HepG2 (cell line): Measurements from ENCODE around the gene FAM234B. TPM values are rescaled to one million over a fixed set of nuclear protein-coding genes. Genes with fewer than 3 reads are reported as not detected.

Experiments used
- ARNTL ChIP-seq: sonication (generic); formaldehyde crosslinking; IDR thresholded peaks from 2 replicates; pipeline ENCODE4 v1.4.0; 2020; ENCODE audit warnings: mild to moderate bottlenecking, missing genetic modification reagents
- CBFB ChIP-seq: sonication (generic); formaldehyde crosslinking; IDR thresholded peaks from 2 replicates; pipeline ENCODE4 v1.4.0; 2020; ENCODE audit warnings: missing genetic modification reagents
- ETV5 ChIP-seq: IDR thresholded peaks from 2 replicates; pipeline ENCODE4 v1.6.1; 2018; ENCODE audit warnings: missing biosample characterization, missing genetic modification reagents, inconsistent platforms, borderline replicate concordance
- HNRNPUL1 ChIP-seq: fragments of 200-400 bp; formaldehyde crosslinking; IDR thresholded peaks from 2 replicates; pipeline ENCODE4 v1.6.1; 2017; ENCODE audit warnings: low read depth, mild to moderate bottlenecking, low read length, moderate library complexity
- MXD3 ChIP-seq: IDR thresholded peaks from 2 replicates; pipeline ENCODE4 v1.6.1; 2016; ENCODE audit warnings: mild to moderate bottlenecking, missing biosample characterization, missing genetic modification reagents
- MYNN ChIP-seq: sonication (generic); formaldehyde crosslinking; IDR thresholded peaks from 2 replicates; pipeline ENCODE4 v1.4.0; 2020; ENCODE audit warnings: mild to moderate bottlenecking, low read depth, missing genetic modification reagents
- NR2F6 ChIP-seq, 2 experiments: IDR thresholded peaks; 2 replicates each; pipeline ENCODE4 v1.6.1; 2016; ENCODE audit warnings: antibody characterized with exemption in 1 of 2, mild to moderate bottlenecking in 1 of 2
- POLR2AphosphoS5 ChIP-seq: IDR thresholded peaks from 2 replicates; pipeline ENCODE4 v1.6.1; 2012; ENCODE audit warnings: low read depth, low read length
- RNF2 ChIP-seq: fragments of 450-650 bp; conservative IDR thresholded peaks from 2 replicates; pipeline ENCODE4 v1.6.1; 2016; ENCODE audit warnings: low read depth
- ZBTB1 ChIP-seq: sonication (generic); formaldehyde crosslinking; IDR thresholded peaks from 2 replicates; pipeline ENCODE4 v1.4.0; 2020; ENCODE audit warnings: missing genetic modification reagents, borderline replicate concordance
- ZBTB14 ChIP-seq: sonication (generic); formaldehyde crosslinking; IDR thresholded peaks from 2 replicates; pipeline ENCODE4 v1.4.0; 2020; ENCODE audit warnings: missing genetic modification reagents
- ZFY ChIP-seq: sonication (generic); formaldehyde crosslinking; IDR thresholded peaks from 2 replicates; pipeline ENCODE4 v1.4.0; 2020; ENCODE audit warnings: missing genetic modification reagents
- ZNF124 ChIP-seq: sonication (generic); formaldehyde crosslinking; IDR thresholded peaks from 2 replicates; pipeline ENCODE4 v1.4.0; 2020; ENCODE audit warnings: missing genetic modification reagents
- ZNF260 ChIP-seq: sonication (generic); formaldehyde crosslinking; IDR thresholded peaks from 2 replicates; pipeline ENCODE4 v1.4.0; 2020; ENCODE audit warnings: missing genetic modification reagents, low read depth, mild to moderate bottlenecking, borderline replicate concordance
- ZNF598 ChIP-seq: sonication (generic); formaldehyde crosslinking; IDR thresholded peaks from 2 replicates; pipeline ENCODE4 v1.5.1; 2020; ENCODE audit warnings: mild to moderate bottlenecking, missing genetic modification reagents, borderline replicate concordance
- polyA plus RNA-seq, 8 experiments: library from polyadenylated mRNA; depleted of rRNA in 3 of 8; stranded (reverse) in 7 of 8; unstranded in 1 of 8; fragments of >200 nt; fragmentation: Illumina TruSeq in 4 of 8; extraction: Trizol in 4 of 8; gene quantifications; 2 replicates each; pipeline versions ENCODE4 v1.2.1 to v1.2.3, GENCODE V29; 2011 to 2016; ENCODE audit warnings: low read depth in 4 of 8, missing spikeins in 1 of 8, mixed read lengths in 1 of 8; ENCODE audit not compliant: insufficient read depth in 1 of 8
- total RNA-seq, 5 experiments: library from RNA; depleted of rRNA; stranded (reverse); fragments of >200 nt; fragmentation: Illumina TruSeq; extraction: Trizol; gene quantifications; 2 replicates each; pipeline ENCODE4 v1.2.3, GENCODE V29; 2016; ENCODE audit warnings: low read depth in 1 of 5
- TF ChIP-seq, protein P1 (sequence below): sonication (generic); formaldehyde crosslinking; IDR thresholded peaks from 2 replicates; pipeline ENCODE4 v1.9.0; 2021; ENCODE audit warnings: mild to moderate bottlenecking, missing genetic modification reagents
- TF ChIP-seq, protein P2 (sequence below): sonication (generic); formaldehyde crosslinking; IDR thresholded peaks from 2 replicates; pipeline ENCODE4 v1.4.0; 2020; ENCODE audit warnings: missing genetic modification reagents, mild to moderate bottlenecking, borderline replicate concordance

Gene FAM234B
- total and polyA plus RNA-seq, 2 of the 13 experiments (the other 11 are each of a cell fraction or from before 2014, with no cell fraction given), result 7.8 to 13.8 TPM

DNA sequence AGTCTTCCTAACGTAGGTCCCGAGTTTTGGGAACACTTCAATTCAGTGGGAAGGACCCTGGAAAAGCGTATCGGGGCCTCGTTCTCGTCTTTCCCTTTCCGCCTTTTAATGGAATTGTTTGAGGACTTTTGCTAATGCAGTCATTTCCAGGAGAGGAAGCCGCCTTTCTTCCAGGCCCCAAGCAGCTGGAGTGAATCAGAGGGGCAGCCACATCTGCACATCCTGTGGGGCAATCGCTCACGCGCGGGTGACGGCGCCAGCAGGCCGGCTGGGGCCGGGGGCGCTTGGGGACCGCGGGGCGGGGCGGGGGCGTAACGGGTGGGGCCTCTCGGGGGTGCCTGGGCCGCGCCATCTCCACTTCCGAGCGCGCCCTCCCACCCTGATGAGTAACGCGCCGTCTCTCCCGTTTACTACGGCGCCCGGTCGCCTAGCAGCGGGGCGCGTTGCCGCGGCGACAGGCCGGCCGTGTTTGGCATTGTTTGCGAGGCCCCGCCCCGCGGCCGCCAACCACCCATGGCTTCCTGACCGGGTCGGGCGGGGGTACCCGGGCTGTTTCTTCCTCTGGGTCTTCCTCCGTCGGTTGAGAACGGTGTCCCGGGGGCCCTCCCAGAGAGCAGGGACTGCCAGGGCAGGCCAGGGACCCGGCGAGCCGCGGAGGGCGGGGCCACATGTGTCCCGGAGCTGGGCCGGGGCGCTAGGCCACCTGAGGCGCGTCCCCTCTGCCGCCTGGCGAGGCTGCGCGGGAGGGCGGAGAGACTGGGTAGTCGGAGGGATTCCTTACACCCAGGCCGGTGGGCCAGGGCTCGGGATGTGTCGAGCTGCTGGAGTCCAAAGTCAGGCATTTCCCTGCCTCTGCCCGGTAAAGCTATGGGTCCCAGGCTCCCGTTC, 56.9 kb downstream of the FAM234B start (continued):
- TF ChIP-seq MYNN (CRISPR knock-in tag), result peak; percentile 80; the same call in 1 of the 2 replicates
- TF ChIP-seq ZFY (CRISPR knock-in tag), result 0 out of 2 replicates have a peak, but pooled peaks have one; percentile 48
- TF ChIP-seq, protein P1, sequence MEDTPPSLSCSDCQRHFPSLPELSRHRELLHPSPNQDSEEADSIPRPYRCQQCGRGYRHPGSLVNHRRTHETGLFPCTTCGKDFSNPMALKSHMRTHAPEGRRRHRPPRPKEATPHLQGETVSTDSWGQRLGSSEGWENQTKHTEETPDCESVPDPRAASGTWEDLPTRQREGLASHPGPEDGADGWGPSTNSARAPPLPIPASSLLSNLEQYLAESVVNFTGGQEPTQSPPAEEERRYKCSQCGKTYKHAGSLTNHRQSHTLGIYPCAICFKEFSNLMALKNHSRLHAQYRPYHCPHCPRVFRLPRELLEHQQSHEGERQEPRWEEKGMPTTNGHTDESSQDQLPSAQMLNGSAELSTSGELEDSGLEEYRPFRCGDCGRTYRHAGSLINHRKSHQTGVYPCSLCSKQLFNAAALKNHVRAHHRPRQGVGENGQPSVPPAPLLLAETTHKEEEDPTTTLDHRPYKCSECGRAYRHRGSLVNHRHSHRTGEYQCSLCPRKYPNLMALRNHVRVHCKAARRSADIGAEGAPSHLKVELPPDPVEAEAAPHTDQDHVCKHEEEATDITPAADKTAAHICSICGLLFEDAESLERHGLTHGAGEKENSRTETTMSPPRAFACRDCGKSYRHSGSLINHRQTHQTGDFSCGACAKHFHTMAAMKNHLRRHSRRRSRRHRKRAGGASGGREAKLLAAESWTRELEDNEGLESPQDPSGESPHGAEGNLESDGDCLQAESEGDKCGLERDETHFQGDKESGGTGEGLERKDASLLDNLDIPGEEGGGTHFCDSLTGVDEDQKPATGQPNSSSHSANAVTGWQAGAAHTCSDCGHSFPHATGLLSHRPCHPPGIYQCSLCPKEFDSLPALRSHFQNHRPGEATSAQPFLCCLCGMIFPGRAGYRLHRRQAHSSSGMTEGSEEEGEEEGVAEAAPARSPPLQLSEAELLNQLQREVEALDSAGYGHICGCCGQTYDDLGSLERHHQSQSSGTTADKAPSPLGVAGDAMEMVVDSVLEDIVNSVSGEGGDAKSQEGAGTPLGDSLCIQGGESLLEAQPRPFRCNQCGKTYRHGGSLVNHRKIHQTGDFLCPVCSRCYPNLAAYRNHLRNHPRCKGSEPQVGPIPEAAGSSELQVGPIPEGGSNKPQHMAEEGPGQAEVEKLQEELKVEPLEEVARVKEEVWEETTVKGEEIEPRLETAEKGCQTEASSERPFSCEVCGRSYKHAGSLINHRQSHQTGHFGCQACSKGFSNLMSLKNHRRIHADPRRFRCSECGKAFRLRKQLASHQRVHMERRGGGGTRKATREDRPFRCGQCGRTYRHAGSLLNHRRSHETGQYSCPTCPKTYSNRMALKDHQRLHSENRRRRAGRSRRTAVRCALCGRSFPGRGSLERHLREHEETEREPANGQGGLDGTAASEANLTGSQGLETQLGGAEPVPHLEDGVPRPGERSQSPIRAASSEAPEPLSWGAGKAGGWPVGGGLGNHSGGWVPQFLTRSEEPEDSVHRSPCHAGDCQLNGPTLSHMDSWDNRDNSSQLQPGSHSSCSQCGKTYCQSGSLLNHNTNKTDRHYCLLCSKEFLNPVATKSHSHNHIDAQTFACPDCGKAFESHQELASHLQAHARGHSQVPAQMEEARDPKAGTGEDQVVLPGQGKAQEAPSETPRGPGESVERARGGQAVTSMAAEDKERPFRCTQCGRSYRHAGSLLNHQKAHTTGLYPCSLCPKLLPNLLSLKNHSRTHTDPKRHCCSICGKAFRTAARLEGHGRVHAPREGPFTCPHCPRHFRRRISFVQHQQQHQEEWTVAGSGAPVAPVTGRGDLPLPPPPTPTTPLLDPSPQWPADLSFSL, result no peak
- TF ChIP-seq MXD3 (CRISPR knock-in tag), result no peak
- TF ChIP-seq RNF2, result peak; percentile 21
- 0 out of 2 replicates have a peak, but pooled peaks have one; percentile 26 for TF ChIP-seq ZNF598 (CRISPR knock-in tag)
- TF ChIP-seq POLR2AphosphoS5, result no peak
- no peak for TF ChIP-seq HNRNPUL1
- no peak for TF ChIP-seq CBFB (CRISPR knock-in tag)
- no peak for TF ChIP-seq ARNTL (CRISPR knock-in tag)
- TF ChIP-seq ZBTB1 (CRISPR knock-in tag), result no peak
- no peak for TF ChIP-seq ZNF260
- no peak for TF ChIP-seq ETV5 (CRISPR knock-in tag)
- no peak for TF ChIP-seq ZNF124 (CRISPR knock-in tag)
- TF ChIP-seq, protein P2, sequence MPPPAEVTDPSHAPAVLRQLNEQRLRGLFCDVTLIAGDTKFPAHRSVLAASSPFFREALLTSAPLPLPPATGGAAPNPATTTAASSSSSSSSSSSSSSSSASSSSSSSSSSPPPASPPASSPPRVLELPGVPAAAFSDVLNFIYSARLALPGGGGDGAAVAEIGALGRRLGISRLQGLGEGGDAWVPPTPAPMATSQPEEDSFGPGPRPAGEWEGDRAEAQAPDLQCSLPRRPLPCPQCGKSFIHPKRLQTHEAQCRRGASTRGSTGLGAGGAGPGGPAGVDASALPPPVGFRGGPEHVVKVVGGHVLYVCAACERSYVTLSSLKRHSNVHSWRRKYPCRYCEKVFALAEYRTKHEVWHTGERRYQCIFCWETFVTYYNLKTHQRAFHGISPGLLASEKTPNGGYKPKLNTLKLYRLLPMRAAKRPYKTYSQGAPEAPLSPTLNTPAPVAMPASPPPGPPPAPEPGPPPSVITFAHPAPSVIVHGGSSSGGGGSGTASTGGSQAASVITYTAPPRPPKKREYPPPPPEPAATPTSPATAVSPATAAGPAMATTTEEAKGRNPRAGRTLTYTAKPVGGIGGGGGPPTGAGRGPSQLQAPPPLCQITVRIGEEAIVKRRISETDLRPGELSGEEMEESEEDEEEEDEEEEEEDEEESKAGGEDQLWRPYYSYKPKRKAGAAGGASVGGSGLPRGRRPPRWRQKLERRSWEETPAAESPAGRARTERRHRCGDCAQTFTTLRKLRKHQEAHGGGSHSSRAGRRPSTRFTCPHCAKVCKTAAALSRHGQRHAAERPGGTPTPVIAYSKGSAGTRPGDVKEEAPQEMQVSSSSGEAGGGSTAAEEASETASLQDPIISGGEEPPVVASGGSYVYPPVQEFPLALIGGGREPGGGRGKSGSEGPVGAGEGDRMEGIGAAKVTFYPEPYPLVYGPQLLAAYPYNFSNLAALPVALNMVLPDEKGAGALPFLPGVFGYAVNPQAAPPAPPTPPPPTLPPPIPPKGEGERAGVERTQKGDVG (CRISPR knock-in tag), result 0 out of 2 replicates have a peak, but pooled peaks have one; percentile 24
- peak; percentile 44; the same call in 1 of the 2 replicates for TF ChIP-seq ZBTB14 (CRISPR knock-in tag)
- TF ChIP-seq NR2F6 (IDR thresholded peaks at IDR 0.05), result no peak
- TF ChIP-seq NR2F6 (CRISPR knock-in tag; IDR thresholded peaks at IDR 0.05), result no peak
